Lower leg skin (tissue), 3 donors: Measurements from ENCODE around the gene CCDC141.

Source experiments
- POLR2A ChIP-seq, 2 donors: fragments of 450-650 bp; IDR thresholded peaks; one replicate each; pipeline ENCODE4 v1.6.1; 2016 to 2017; ENCODE audit warnings: antibody characterized with exemption in 2 of 2, mild to moderate bottlenecking in 1 of 2, moderate library complexity in 1 of 2
- TF ChIP-seq, protein P1 (sequence below), 3 donors: fragments of 450-650 bp; IDR thresholded peaks; one replicate each; pipeline ENCODE4 v1.5.1; 2016; ENCODE audit warnings: antibody characterized with exemption in 3 of 3, mild to moderate bottlenecking in 3 of 3, moderate library complexity in 2 of 3

DNA sequence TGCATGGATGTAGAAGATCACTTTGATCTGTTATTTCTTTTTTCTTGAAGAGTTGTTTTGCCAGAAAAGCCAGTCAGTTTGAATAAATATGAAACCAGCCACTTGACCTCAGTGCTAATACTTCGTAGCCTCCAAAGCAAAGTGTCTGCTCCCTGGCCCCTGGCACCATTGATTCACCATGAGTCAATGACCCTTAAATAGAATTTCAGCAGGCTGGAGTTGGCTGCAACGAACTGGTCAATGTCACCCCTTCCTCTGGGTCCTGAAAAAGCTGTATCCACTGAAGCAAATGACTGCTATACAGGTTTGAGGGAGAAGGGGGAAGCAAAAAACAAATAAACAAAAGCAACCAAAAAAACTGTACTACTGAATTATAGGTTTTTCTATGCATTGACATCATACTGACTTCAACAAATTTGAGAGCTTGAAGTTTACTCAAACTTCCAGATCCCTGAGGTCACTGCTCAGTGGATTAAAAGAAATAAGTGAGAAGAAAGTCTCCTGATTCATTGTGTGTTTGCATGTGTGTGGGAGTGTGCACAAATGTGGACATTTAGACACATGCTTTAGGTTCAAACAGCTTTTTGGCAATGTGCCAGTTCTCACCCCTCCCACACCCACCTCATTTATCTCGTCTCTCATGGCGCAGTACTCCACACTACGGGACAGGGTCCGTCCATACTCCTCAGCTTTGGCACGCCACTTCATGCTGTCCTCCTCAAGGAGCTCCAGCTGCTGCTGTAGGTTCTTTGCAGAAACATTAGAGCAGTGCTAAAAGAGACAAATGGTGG lies 184.6 kb downstream of the CCDC141 start:
- TF ChIP-seq, protein P1, sequence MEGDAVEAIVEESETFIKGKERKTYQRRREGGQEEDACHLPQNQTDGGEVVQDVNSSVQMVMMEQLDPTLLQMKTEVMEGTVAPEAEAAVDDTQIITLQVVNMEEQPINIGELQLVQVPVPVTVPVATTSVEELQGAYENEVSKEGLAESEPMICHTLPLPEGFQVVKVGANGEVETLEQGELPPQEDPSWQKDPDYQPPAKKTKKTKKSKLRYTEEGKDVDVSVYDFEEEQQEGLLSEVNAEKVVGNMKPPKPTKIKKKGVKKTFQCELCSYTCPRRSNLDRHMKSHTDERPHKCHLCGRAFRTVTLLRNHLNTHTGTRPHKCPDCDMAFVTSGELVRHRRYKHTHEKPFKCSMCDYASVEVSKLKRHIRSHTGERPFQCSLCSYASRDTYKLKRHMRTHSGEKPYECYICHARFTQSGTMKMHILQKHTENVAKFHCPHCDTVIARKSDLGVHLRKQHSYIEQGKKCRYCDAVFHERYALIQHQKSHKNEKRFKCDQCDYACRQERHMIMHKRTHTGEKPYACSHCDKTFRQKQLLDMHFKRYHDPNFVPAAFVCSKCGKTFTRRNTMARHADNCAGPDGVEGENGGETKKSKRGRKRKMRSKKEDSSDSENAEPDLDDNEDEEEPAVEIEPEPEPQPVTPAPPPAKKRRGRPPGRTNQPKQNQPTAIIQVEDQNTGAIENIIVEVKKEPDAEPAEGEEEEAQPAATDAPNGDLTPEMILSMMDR (IDR thresholded peaks at IDR 0.05): no peak
- TF ChIP-seq POLR2A (IDR thresholded peaks at IDR 0.05): no peak
